ENCODE measurements around the gene MRGPRE. TPM values are rescaled to one million over a fixed set of nuclear protein-coding genes. Genes with fewer than 3 reads are reported as not detected.

MRGPRE gene
- total and polyA plus RNA-seq, 4 donors: 0.23 TPM; not detected in 3

- Histone ChIP-seq H3K27ac (ENCODE audit: low read depth in 1 of 2, low read length in 2 of 2) (no peak overlapping the region), H3K9me3 (ENCODE audit: control insufficient read depth in 4 of 4, low read length in 3 of 4) (no peaks in the 10 kb centered on the region), H3K27me3 (ENCODE audit: control insufficient read depth in 4 of 4, insufficient read depth in 4 of 4, low read length in 3 of 4) (peaks cover 0 to 4% (median 1%) of the 10 kb centered on the region in 4 donors), H3K4me3 (ENCODE audit: low read depth in 1 of 3, low read length in 3 of 3) (no peak overlapping the region), H3K4me1 (ENCODE audit: control insufficient read depth in 4 of 4, insufficient read depth in 4 of 4, low read length in 3 of 4) (no peaks in the 10 kb centered on the region), H3K9ac (ENCODE audit: low read depth in 1 of 2, low read length in 2 of 2) (no peak overlapping the region), H3K36me3 (ENCODE audit: control insufficient read depth in 4 of 4, insufficient read depth in 3 of 4, low read depth in 1 of 4, low read length in 3 of 4) (no peaks in the 10 kb centered on the region)
- TF ChIP-seq TAF1 (conservative IDR thresholded peaks at IDR 0.05) (no peak), FOXA2 (IDR thresholded peaks at IDR 0.05) (no peak), HNF4G (IDR thresholded peaks at IDR 0.05) (no peak), EGR1 (IDR thresholded peaks at IDR 0.05; ENCODE audit: low read depth in 2 of 2) (no peak), HNF4A (conservative IDR thresholded peaks at IDR 0.05) (no peak), JUND (IDR thresholded peaks at IDR 0.05) (no peak)
- peak; percentile 31 for DNase-seq (ENCODE audit: low spot score)
- 77% methylated on average over 21 of the region's 21 CpGs for WGBS
Observed at GRCh38 chr11:3225826-3226750, 6.1 kb downstream of the MRGPRE start.

- no peak overlapping the region for H3K4me3 ChIP-seq (ENCODE audit: low read depth in 1 of 3, low read length in 3 of 3)
- DNase-seq (ENCODE audit: low spot score): peak; percentile 32
- no peak overlapping the region for H3K27ac ChIP-seq (ENCODE audit: low read depth in 1 of 2, low read length in 2 of 2)
- H3K4me1 ChIP-seq (ENCODE audit: control insufficient read depth in 4 of 4, insufficient read depth in 4 of 4, low read length in 3 of 4): no peaks in the 10 kb centered on the region
- TF ChIP-seq FOXA1 (IDR thresholded peaks at IDR 0.05) (no peak), HNF4A (conservative IDR thresholded peaks at IDR 0.05) (no peak), NR2F2 (IDR thresholded peaks at IDR 0.05) (no peak), CTCF (IDR thresholded peaks at IDR 0.05; ENCODE audit: low read depth, low read length, missing input control) (no peak), JUND (IDR thresholded peaks at IDR 0.05) (no peak), YY1 (IDR thresholded peaks at IDR 0.05) (no peak), MAX (IDR thresholded peaks at IDR 0.05) (no peak), TAF1 (conservative IDR thresholded peaks at IDR 0.05) (no peak), ATF3 (IDR thresholded peaks at IDR 0.05) (no peak), EGR1 (IDR thresholded peaks at IDR 0.05; ENCODE audit: low read depth in 2 of 2) (no peak), RAD21 (IDR thresholded peaks at IDR 0.05) (no peak), SP1 (IDR thresholded peaks at IDR 0.05) (no peak), REST (IDR thresholded peaks at IDR 0.05) (no peak), FOXA2 (IDR thresholded peaks at IDR 0.05) (no peak)
- no peaks in the 10 kb centered on the region for H3K36me3 ChIP-seq (ENCODE audit: control insufficient read depth in 4 of 4, insufficient read depth in 3 of 4, low read depth in 1 of 4, low read length in 3 of 4)
- H3K9me3 ChIP-seq (ENCODE audit: control insufficient read depth in 4 of 4, low read length in 3 of 4): no peaks in the 10 kb centered on the region
- H3K9ac ChIP-seq (ENCODE audit: low read depth in 1 of 2, low read length in 2 of 2): no peak overlapping the region
- WGBS: 80% methylated on average over 17 of the region's 17 CpGs
- H3K27me3 ChIP-seq (ENCODE audit: control insufficient read depth in 4 of 4, insufficient read depth in 4 of 4, low read length in 3 of 4): peaks cover 0 to 5% (median 0%) of the 10 kb centered on the region in 4 donors
Observed at GRCh38 chr11:3225159-3225758, 7.0 kb downstream of the MRGPRE start.
